Suprapubic skin (tissue), 4 donors: ENCODE results near the gene PHYH. TPM values are rescaled to one million over a fixed set of nuclear protein-coding genes. Genes with fewer than 3 reads are reported as not detected.

Source experiments
- DNase-seq, 2 donors: peaks; one replicate each; pipeline ENCODE4 v3.0.0-alpha.2; 2019; ENCODE audit warnings: low spot score in 2 of 2
- H3K27ac ChIP-seq: fragments of 200-600 bp; sonication (generic); one replicate; pipeline ENCODE4 v1.5.1; 2019
- H3K27me3 ChIP-seq: fragments of 200-600 bp; sonication (generic); one replicate; pipeline ENCODE4 v1.5.1; 2019
- H3K36me3 ChIP-seq: fragments of 200-600 bp; sonication (generic); one replicate; pipeline ENCODE4 v1.5.1; 2019
- H3K4me1 ChIP-seq: fragments of 200-600 bp; sonication (generic); one replicate; pipeline ENCODE4 v1.5.1; 2019
- H3K4me3 ChIP-seq: fragments of 200-600 bp; sonication (generic); one replicate; pipeline ENCODE4 v1.5.1; 2019; ENCODE audit warnings: mild to moderate bottlenecking
- H3K9me3 ChIP-seq: fragments of 200-600 bp; sonication (generic); one replicate; pipeline ENCODE4 v1.5.1; 2019
- EP300 ChIP-seq: sonication (generic); formaldehyde crosslinking; IDR thresholded peaks from one replicate; pipeline ENCODE4 v1.6.1; 2017; ENCODE audit warnings: antibody characterized with exemption
- POLR2A ChIP-seq, 2 donors: fragments of 450-650 bp; IDR thresholded peaks; one replicate each; pipeline ENCODE4 v1.6.1; 2017; ENCODE audit warnings: antibody characterized with exemption in 2 of 2, mild to moderate bottlenecking in 2 of 2, moderate library complexity in 2 of 2
- POLR2AphosphoS5 ChIP-seq, 3 donors: sonication (generic); formaldehyde crosslinking; IDR thresholded peaks; one replicate each; pipeline ENCODE4 v1.6.1; 2017; ENCODE audit warnings: antibody characterized with exemption in 3 of 3
- WGBS: methylation state at CpG from one replicate; pipeline ENCODE4 v1.1.5; 2018; 5-methylcytosine and 5-hydroxymethylcytosine counted together
- total RNA-seq, 4 donors: library from RNA; depleted of rRNA; stranded (reverse); fragments of >200 nt; gene quantifications; one replicate each; pipeline ENCODE4 v1.1.0, GENCODE V29; 2016
- TF ChIP-seq, protein P1 (sequence below), 2 donors: fragments of 200-600 bp in 1 of 2; fragments of 450-650 bp in 1 of 2; sonication (generic) in 1 of 2; IDR thresholded peaks; one replicate each; pipeline ENCODE4 v1.5.1; 2016 to 2019; ENCODE audit warnings: antibody characterized with exemption in 2 of 2, mild to moderate bottlenecking in 1 of 2, moderate library complexity in 1 of 2

Gene PHYH
- total RNA-seq, 4 donors from 2014 or later = 10.5 to 22.2 (median 13.3) TPM

DNA sequence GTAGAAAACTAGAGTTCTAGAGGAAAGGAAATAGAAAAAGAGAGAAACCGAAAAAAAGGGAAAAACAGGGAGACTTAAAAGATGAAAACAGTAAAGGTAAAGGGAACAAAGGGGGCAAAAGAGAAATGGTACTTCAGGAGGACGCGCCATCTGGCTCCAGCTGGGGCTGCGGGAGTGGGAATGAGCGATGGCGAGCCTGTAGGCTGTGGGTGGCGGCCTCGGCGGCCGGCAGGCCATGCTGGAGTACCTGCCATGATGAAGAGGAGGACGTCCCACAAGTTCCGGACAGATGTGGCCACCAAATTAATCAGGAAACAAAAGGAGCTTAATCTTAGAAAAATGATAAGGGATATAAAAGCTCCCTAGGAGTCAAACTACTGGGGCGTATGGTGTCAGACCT lies 21.7 kb upstream of the PHYH start:
- TF ChIP-seq EP300 (no peak), POLR2AphosphoS5 (IDR thresholded peaks at IDR 0.05) (no peak), POLR2A (IDR thresholded peaks at IDR 0.05) (no peak)
- TF ChIP-seq, protein P1, sequence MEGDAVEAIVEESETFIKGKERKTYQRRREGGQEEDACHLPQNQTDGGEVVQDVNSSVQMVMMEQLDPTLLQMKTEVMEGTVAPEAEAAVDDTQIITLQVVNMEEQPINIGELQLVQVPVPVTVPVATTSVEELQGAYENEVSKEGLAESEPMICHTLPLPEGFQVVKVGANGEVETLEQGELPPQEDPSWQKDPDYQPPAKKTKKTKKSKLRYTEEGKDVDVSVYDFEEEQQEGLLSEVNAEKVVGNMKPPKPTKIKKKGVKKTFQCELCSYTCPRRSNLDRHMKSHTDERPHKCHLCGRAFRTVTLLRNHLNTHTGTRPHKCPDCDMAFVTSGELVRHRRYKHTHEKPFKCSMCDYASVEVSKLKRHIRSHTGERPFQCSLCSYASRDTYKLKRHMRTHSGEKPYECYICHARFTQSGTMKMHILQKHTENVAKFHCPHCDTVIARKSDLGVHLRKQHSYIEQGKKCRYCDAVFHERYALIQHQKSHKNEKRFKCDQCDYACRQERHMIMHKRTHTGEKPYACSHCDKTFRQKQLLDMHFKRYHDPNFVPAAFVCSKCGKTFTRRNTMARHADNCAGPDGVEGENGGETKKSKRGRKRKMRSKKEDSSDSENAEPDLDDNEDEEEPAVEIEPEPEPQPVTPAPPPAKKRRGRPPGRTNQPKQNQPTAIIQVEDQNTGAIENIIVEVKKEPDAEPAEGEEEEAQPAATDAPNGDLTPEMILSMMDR (IDR thresholded peaks at IDR 0.05) = no peak
- H3K4me3 ChIP-seq = no peak overlapping the region
- DNase-seq = no peak
- peaks cover 70% of the 10 kb centered on the region for H3K36me3 ChIP-seq
- H3K4me1 ChIP-seq = peaks cover 5% of the 10 kb centered on the region
- no peaks in the 10 kb centered on the region for H3K9me3 ChIP-seq
- no peak overlapping the region for H3K27ac ChIP-seq
- no peaks in the 10 kb centered on the region for H3K27me3 ChIP-seq
- WGBS = 92% methylated on average over 13 of the region's 13 CpGs

DNA sequence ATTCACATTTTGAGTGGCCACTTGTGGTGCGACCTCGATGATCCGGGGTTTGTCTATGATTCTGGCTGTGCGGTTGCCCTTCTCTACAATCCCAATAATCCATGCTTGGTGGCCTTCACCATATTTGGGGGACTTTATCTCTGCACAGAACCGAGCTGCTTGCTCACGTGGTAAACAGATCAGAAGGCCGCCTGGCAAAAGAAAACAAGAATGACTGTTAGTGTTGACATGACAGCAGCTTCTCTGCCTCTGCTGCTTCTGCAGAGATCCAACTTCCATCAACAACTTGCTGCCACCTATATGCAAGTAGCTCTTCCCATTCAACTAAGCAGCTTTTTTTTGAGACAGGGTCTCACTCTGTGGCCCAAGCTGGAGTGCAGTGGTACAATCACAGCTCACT lies 19.3 kb upstream of the PHYH start:
- no peak overlapping the region for H3K4me3 ChIP-seq
- 86% methylated on average over 7 of the region's 7 CpGs for WGBS
- TF ChIP-seq POLR2AphosphoS5 (IDR thresholded peaks at IDR 0.05) (no peak), POLR2A (IDR thresholded peaks at IDR 0.05) (no peak)
- peaks cover 48% of the 10 kb centered on the region for H3K36me3 ChIP-seq
- H3K9me3 ChIP-seq = no peaks in the 10 kb centered on the region
- H3K27me3 ChIP-seq = no peaks in the 10 kb centered on the region
- DNase-seq = no peak
- H3K4me1 ChIP-seq = peaks cover 5% of the 10 kb centered on the region
- no peak overlapping the region for H3K27ac ChIP-seq

DNA sequence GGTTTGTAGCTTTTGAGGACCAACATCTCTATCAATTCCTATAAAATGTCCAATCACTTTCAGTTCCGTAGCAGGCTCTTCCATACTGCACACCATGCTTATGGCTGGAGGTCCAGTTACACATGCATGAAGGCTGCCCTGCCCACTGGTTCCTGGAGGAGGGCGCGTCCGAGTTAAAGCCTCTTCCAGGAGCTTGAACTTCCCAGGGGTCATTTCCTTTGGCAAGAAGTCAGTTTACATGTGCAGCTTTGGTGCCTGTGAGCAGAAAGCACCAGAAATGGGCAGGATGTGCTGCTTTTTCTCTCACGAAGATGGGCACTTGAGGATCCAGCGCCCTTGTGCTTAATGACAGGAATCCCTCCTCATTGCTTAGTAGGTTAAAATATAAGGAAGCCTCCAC lies 17.6 kb upstream of the PHYH start:
- TF ChIP-seq EP300 = no peak
- no peak for TF ChIP-seq POLR2AphosphoS5 (IDR thresholded peaks at IDR 0.05)
- no peak for TF ChIP-seq POLR2A (IDR thresholded peaks at IDR 0.05)
- TF ChIP-seq, protein P1 (IDR thresholded peaks at IDR 0.05) = no peak
- no peak for DNase-seq
- H3K4me1 ChIP-seq = peaks cover 5% of the 10 kb centered on the region
- H3K27me3 ChIP-seq = no peaks in the 10 kb centered on the region
- peaks cover 36% of the 10 kb centered on the region for H3K36me3 ChIP-seq
- H3K27ac ChIP-seq = no peak overlapping the region
- 63% methylated on average over 6 of the region's 6 CpGs for WGBS
- H3K9me3 ChIP-seq = no peaks in the 10 kb centered on the region
- no peak overlapping the region for H3K4me3 ChIP-seq

DNA sequence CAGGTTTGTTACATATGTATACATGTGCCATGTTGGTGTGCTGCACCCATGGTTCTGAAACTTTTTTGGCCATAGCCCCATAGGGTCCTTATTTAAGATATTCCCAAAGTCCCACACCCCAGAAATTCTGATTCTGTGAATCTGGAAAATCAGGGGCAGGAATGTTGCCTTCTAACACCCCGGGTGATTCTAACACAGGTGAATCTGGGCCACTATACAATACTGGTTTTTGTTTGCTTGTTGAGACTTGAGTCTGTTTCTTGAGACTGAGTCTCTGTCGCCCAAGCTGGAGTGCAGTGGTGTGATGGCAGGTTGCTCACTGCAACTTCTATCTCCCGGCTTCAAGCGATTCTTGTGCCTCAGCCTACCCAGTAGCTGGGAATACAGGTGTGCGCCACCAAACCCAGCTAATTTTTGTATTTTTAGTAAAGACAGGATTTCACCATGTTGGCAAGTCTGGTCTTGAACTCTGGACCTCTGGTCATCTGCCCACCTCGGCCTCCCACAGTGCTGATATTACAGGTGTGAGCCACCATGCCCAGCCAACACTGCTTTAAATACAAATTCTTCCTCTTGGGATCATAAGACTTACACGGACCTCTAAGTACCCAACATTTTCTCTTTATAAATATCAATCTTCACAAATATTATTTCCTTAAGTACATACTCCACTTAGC lies 16.9 kb upstream of the PHYH start:
- Histone ChIP-seq H3K27ac (no peak overlapping the region), H3K4me1 (peaks cover 5% of the 10 kb centered on the region), H3K4me3 (no peak overlapping the region), H3K27me3 (no peaks in the 10 kb centered on the region), H3K36me3 (peaks cover 29% of the 10 kb centered on the region), H3K9me3 (no peaks in the 10 kb centered on the region)
- TF ChIP-seq POLR2AphosphoS5 (IDR thresholded peaks at IDR 0.05) (no peak), EP300 (no peak), POLR2A (IDR thresholded peaks at IDR 0.05) (no peak)
- TF ChIP-seq, protein P1 (IDR thresholded peaks at IDR 0.05) = no peak
- WGBS = 73% methylated on average over 7 of the region's 7 CpGs
- no peak for DNase-seq

DNA sequence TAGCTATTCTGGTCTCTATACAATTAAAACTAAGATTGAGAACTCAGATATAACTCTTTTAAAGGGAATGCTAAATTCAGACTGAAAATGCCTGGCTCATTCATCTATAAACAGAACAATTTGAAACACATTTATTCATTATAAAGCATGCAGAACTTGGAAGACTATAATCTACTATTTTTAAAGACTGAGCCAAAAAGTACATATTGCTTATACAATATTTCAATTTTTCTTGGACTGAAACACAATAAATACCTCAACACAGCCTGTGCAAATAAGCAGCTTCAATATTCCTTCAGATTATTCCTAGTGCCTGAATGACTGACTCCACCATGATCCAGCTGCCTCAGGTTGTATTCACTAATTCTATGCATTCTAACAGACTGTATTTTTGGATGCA lies 15.5 kb upstream of the PHYH start:
- H3K4me1 ChIP-seq = peaks cover 5% of the 10 kb centered on the region
- no peaks in the 10 kb centered on the region for H3K9me3 ChIP-seq
- no peaks in the 10 kb centered on the region for H3K27me3 ChIP-seq
- DNase-seq = no peak
- H3K36me3 ChIP-seq = peaks cover 15% of the 10 kb centered on the region
- no peak overlapping the region for H3K4me3 ChIP-seq
- H3K27ac ChIP-seq = no peak overlapping the region
- TF ChIP-seq, protein P1 (IDR thresholded peaks at IDR 0.05) = no peak
- TF ChIP-seq POLR2AphosphoS5 (IDR thresholded peaks at IDR 0.05) (no peak), POLR2A (IDR thresholded peaks at IDR 0.05) (no peak), EP300 (no peak)

DNA sequence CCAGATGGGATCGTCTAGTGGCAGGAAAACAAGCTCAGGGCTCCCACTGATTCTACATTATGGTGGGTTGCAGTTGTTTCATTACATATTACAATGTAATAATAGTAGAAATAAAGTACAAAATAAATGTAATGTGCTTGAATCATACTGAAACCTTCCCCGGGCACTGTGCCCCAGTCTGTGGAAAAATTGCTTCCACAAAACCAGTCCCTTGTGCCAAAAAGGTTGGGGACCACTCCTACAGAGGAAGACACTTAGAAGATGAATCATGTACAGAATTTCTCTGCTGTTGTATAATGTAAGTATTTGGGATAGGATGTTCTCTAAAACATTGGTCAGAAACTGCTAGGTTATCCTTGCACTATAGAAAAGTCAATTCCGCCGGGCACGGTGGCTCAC lies 11.3 kb upstream of the PHYH start:
- Histone ChIP-seq H3K36me3 (no peaks in the 10 kb centered on the region), H3K27me3 (no peaks in the 10 kb centered on the region), H3K4me3 (no peak overlapping the region), H3K4me1 (no peaks in the 10 kb centered on the region), H3K27ac (no peak overlapping the region), H3K9me3 (no peaks in the 10 kb centered on the region)
- WGBS = 74% methylated on average over 5 of the region's 5 CpGs
- DNase-seq = no peak
- TF ChIP-seq, protein P1 (IDR thresholded peaks at IDR 0.05) = no peak
- TF ChIP-seq EP300 (no peak), POLR2A (IDR thresholded peaks at IDR 0.05) (no peak), POLR2AphosphoS5 (IDR thresholded peaks at IDR 0.05) (no peak)
